GM19025 (cell line): Measurements from ENCODE around the gene EPHA3.
"Not testable (repeated sequence)": the region's sequence is repeated elsewhere in the genome, so short reads cannot be mapped to it uniquely, and the experiment has no call there.

Source experiments
- ATAC-seq: cut with Tn5 transposase; IDR thresholded peaks from one replicate; pipeline ENCODE4 v1.9.1; 2021; ENCODE audit warnings: mild to moderate bottlenecking, low read depth, moderate library complexity; ENCODE audit not compliant: unreplicated experiment

EPHA3 gene

GRCh38 chr3:89350935-89351334 is 243.5 kb downstream of the EPHA3 start:
- not testable (repeated sequence) for ATAC-seq

- ATAC-seq = no peak
These were observed 246.0 kb downstream of the EPHA3 start for GRCh38 chr3:89353465-89353864.

GRCh38 chr3:89358281-89358680 is 250.9 kb downstream of the EPHA3 start:
- ATAC-seq = no peak

GRCh38 chr3:89360156-89360555 is 252.7 kb downstream of the EPHA3 start:
- no peak for ATAC-seq

- no peak for ATAC-seq
These were observed 255.1 kb downstream of the EPHA3 start for GRCh38 chr3:89362496-89362895.

GRCh38 chr3:89363171-89363570 is 255.8 kb downstream of the EPHA3 start:
- no peak for ATAC-seq

GRCh38 chr3:89364314-89364713 is 256.9 kb downstream of the EPHA3 start:
- no peak for ATAC-seq

- ATAC-seq = no peak
These were observed 259.7 kb downstream of the EPHA3 start for GRCh38 chr3:89367166-89367565.

GRCh38 chr3:89368846-89369245 is 261.4 kb downstream of the EPHA3 start:
- ATAC-seq = no peak

- ATAC-seq = no peak
These were observed 265.0 kb downstream of the EPHA3 start for GRCh38 chr3:89372456-89372855.

- ATAC-seq = no peak
These were observed 266.0 kb downstream of the EPHA3 start for GRCh38 chr3:89373434-89373833.

GRCh38 chr3:89375451-89375850 is 268.0 kb downstream of the EPHA3 start:
- ATAC-seq = no peak

GRCh38 chr3:89380016-89380415 is 272.6 kb downstream of the EPHA3 start:
- no peak for ATAC-seq

- no peak for ATAC-seq
These were observed 285.6 kb downstream of the EPHA3 start for GRCh38 chr3:89392991-89393390.

GRCh38 chr3:89395456-89395855 is 288.0 kb downstream of the EPHA3 start:
- no peak for ATAC-seq

GRCh38 chr3:89395996-89396395 is 288.6 kb downstream of the EPHA3 start:
- no peak for ATAC-seq

GRCh38 chr3:89402051-89402450 is 294.6 kb downstream of the EPHA3 start:
- no peak for ATAC-seq

- ATAC-seq = no peak
These were observed 297.8 kb downstream of the EPHA3 start for GRCh38 chr3:89405176-89405575.

GRCh38 chr3:89405593-89405992 is 298.2 kb downstream of the EPHA3 start:
- no peak for ATAC-seq

GRCh38 chr3:89411201-89411600 is 303.8 kb downstream of the EPHA3 start:
- ATAC-seq = no peak

GRCh38 chr3:89414270-89414669 is 306.8 kb downstream of the EPHA3 start:
- ATAC-seq = no peak

GRCh38 chr3:89419647-89420241 is 312.3 kb downstream of the EPHA3 start:
- ATAC-seq = no peak

GRCh38 chr3:89426060-89426459 is 318.6 kb downstream of the EPHA3 start:
- no peak for ATAC-seq
